Left ventricle myocardium superior (tissue), 1 donor: Measurements from ENCODE around the gene UCHL1. TPM values are rescaled to one million over a fixed set of nuclear protein-coding genes. Genes with fewer than 3 reads are reported as not detected.

Experiments used
- ATAC-seq: fragments of 200-7000 bp; cut with Tn5 transposase; one replicate; pipeline ENCODE4 v1.9.1; 2020; ENCODE audit warnings: mild to moderate bottlenecking, moderate library complexity
- DNase-seq: peaks from one replicate; pipeline ENCODE4 v3.0.0-alpha.2; 2020
- intact Hi-C: fragments of 100-400 bp; cut with micrococcal nuclease; formaldehyde crosslinking; loops from one replicate; pipeline ENCODE4 v1.11.0; 2022
- long read RNA-seq: library from polyadenylated mRNA; unstranded; transcript quantifications from one replicate; pipeline ENCODE4 v2.0.0, GENCODE V29; 2021
- total RNA-seq: library from RNA; stranded (reverse); fragmentation: NEBNext Ultra II Directional; extraction: Animal tissue kit (Norgen Biotek cat#: 25700); gene quantifications from one replicate; pipeline ENCODE4 v1.2.1, GENCODE V29; 2021
- donor health status: DM: no; HTN: yes; CAD: no; lungs with severe emphysema.

Gene UCHL1
- total RNA-seq = 4.8 TPM
- long read RNA-seq, transcript UCHL1-209 (8 exons, 1,119 nt) = major isoform, 5 of 7 reads
- long read RNA-seq, partial matches to known transcripts = 2 of 7 reads
- long read RNA-seq, other reads (novel, unspliced or antisense) = 0 of 7 reads

GRCh38 chr4:41256740-41257256, at the start of gene UCHL1:
Gene UCHL1, plus strand, starts transcription at chr4:41256928. Its CDS starts 49 bp downstream, at chr4:41256977.
- intact Hi-C loops = loop anchor here (5.0 kb wide), 1 partner anchor 631 kb away; no protein-coding TSS in a partner anchor
- DNase-seq = peak; percentile 46
- peak; percentile 62 for ATAC-seq

GRCh38 chr4:41207291-41207831, 49.4 kb upstream of the UCHL1 start:
- ATAC-seq (peak; percentile 72), DNase-seq (peak; percentile 49)
- intact Hi-C loops = no loop called here

- DNase-seq (no peak), ATAC-seq (no peak)
- intact Hi-C loops = no loop called here
These were observed 47.5 kb upstream of the UCHL1 start for GRCh38 chr4:41209187-41209586.

DNA sequence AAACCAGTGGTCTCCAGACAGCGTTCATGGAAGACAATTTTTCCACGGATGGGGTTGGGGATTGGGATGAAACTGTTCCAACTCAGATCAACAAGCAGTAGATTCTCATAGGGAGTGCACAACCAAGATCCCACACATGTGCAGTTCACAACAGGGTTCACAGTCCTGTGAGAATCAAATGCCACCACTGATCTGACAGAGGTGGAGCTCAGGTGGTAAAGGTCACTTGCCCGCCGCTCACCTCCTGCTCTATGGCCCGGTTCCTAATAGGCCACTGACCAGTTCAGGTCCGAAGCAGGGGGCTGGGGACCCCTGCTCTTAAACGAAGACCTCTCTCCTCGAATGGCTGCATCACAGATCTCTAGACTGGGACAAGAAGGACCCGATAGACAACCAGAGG, 46.8 kb upstream of the UCHL1 start:
- no peak for DNase-seq
- no peak for ATAC-seq
- intact Hi-C loops = no loop called here

GRCh38 chr4:41211951-41212615, 44.6 kb upstream of the UCHL1 start:
- DNase-seq (no peak), ATAC-seq (no peak)
- intact Hi-C loops = loop anchor here (2.0 kb wide), 1 partner anchor 233 kb away; no protein-coding TSS in a partner anchor

DNA sequence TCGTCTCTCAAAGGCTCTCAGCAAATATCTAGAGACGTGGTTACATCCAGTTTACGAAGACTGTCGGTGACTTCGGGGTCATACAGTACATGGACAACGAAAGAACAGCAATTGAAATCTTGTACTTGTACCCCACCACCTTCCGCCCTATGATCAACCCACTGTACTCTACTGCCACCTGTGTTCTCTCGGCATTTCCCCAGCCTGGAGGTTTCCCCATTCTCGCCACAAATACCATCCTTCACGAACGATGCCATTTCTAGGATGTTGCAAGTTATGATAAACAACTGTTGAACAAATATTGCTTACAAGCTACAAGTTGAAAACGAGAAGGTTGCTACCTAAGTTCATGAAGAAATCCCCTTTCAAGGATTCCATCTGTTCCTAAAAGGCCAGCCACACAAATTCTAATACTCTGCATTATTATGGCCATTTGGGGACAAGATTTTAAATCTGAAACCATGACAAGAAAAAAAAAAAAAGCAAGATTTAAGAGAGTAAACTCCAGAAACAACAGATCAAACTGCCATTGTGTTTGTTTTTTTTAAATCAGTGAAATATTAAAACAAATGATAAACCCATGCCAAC, 44.0 kb upstream of the UCHL1 start:
- intact Hi-C loops = loop anchor here (2.0 kb wide), 1 partner anchor 234 kb away; no protein-coding TSS in a partner anchor
- ATAC-seq = peak; percentile 10
- no peak for DNase-seq

DNA sequence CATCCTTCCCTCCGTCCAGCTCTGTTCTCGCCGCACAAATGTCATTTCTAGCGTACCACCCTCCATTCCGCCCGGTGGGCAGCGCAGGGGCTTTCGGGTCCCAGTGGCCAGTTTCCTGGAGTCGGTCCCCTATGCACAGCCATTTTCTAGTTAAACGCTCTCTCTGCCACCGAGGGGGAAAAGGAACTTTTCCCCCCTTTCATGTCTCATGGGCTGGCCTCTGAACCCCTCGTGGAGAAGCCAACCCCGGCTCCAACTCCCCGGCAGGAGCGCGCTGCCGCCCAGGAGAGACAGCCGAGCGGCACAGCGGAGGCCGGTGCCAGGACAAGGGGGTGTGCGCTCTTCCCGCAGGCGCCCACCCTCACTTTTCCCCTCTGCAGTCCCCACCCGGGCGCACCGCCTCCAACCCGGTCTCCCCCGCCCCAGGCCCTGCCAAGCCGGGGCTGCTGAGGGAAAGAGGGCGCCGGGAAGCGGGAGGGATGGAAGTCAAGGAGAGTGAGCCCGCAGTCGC, 43.0 kb upstream of the UCHL1 start:
- intact Hi-C loops = loop anchor here (2.0 kb wide), 1 partner anchor 235 kb away; no protein-coding TSS in a partner anchor
- peak; percentile 34 for ATAC-seq
- peak; percentile 54 for DNase-seq

GRCh38 chr4:41214136-41214824, 42.4 kb upstream of the UCHL1 start, which contains the start of gene APBB2:
Gene APBB2, minus strand, starts transcription at chr4:41214542. Its CDS starts 181,288 bp downstream, at chr4:41033254.
- ATAC-seq (peak; percentile 95), DNase-seq (peak; percentile 96)
- intact Hi-C loops = no loop called here

DNA sequence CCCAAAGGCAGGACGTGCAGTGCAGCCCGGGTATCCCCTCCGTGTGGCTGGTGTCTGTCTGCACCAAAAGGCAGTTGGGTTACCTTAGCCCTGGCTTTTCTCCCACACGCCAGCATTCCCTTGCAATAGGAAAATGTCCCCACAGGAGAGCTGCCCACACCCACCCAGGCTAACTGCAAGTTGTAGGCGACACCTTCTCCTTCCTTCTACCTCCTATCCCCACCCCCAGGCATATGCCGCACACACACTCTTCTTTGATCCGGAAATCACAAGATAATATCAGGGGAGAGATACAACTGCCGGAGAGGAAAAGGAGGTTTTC, 41.9 kb upstream of the UCHL1 start:
- no peak for DNase-seq
- intact Hi-C loops = loop anchor here (5.0 kb wide), 1 partner anchor 287 kb away; no protein-coding TSS in a partner anchor
- ATAC-seq = no peak

GRCh38 chr4:41215155-41215554, 41.6 kb upstream of the UCHL1 start:
- no peak for DNase-seq
- intact Hi-C loops = loop anchor here (5.0 kb wide), 1 partner anchor 288 kb away; no protein-coding TSS in a partner anchor
- no peak for ATAC-seq

- intact Hi-C loops = loop anchor here (5.0 kb wide), 1 partner anchor 289 kb away; no protein-coding TSS in a partner anchor
- no peak for DNase-seq
- no peak for ATAC-seq
These were observed 40.8 kb upstream of the UCHL1 start for GRCh38 chr4:41215969-41216293.

GRCh38 chr4:41216294-41217019, 40.3 kb upstream of the UCHL1 start:
- DNase-seq (peak; percentile 77), ATAC-seq (peak; percentile 49)
- intact Hi-C loops = loop anchor here (5.0 kb wide), 1 partner anchor 289 kb away; no protein-coding TSS in a partner anchor

DNA sequence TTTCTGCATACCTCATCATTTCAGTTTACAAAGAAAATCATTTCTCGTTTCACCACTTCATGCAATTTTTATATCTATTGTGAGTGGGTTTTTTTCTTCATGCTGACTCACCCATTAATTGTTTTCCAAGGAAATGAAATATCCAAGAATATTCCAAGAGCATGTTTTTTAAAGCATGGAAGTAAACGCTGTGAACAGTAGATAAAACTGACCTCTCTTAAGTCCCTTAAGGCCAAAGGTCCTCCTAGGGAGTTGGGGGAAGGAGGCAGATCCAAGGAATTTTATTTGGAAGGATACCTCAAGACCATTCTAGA, 39.8 kb upstream of the UCHL1 start:
- ATAC-seq = no peak
- no peak for DNase-seq
- intact Hi-C loops = loop anchor here (5.0 kb wide), 1 partner anchor 290 kb away; no protein-coding TSS in a partner anchor

DNA sequence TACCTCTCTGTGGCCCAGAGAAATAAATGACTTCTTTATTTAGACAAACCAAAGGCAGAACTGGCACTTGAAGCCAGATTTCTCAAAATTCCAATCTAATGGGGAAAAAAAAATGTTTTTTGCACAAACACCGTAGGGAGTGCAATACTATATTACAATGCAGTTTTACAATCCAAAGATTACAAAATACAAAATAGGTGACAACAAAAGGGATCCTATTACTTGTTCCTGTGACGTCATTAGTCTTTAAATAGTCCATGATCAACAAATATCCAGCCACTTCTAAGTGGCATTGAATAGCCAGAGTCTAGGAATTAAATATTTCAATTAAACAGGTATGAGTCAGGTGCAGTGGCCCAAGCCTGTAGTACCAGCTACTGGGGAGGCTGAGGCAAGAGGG, 39.4 kb upstream of the UCHL1 start:
- intact Hi-C loops = loop anchor here (5.0 kb wide), 1 partner anchor 290 kb away; no protein-coding TSS in a partner anchor
- no peak for DNase-seq
- no peak for ATAC-seq

- ATAC-seq (no peak), DNase-seq (no peak)
- intact Hi-C loops = loop anchor here (5.0 kb wide), 1 partner anchor 291 kb away; no protein-coding TSS in a partner anchor
These were observed 38.0 kb upstream of the UCHL1 start for GRCh38 chr4:41218703-41219102.

GRCh38 chr4:41219421-41219950, 37.2 kb upstream of the UCHL1 start:
- DNase-seq (no peak), ATAC-seq (no peak)
- intact Hi-C loops = loop anchor here (5.0 kb wide), 1 partner anchor 292 kb away; no protein-coding TSS in a partner anchor

DNA sequence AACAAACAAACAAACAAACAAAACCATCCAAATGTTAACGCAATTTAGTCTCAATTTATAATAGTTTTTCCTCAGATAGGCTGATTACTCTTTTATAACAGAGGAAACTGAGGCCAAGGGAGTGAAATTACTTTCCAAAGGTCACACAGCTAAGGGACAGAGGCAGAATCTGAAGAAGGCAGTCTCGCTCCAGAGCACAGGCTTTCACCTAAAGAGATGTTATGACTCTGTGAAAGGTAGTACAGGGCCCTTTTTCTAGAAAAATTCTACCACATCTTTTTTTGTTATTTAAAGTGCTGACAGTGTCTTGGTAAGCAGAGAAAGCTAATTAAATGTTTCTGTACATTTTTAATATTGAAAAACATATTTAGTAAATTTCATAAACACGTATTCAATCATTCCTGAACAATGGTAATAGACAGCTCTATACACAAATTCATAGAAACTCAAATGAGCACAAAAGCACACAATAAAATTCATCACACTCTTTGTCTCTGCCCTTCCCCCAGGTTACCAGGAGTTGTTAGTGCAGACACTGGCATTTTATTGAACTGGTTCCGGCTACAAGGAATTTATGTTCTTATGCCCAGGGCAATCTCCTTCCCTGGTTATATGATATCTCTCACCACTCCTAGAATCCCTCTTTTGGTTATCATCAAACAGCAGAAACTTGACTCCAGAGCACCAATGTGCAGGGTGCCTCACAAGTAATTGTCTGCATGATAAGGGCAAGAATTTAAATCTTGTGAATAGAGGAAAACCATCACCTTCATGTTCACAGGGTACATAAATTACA, 34.7 kb upstream of the UCHL1 start:
- ATAC-seq (no peak), DNase-seq (no peak)
- intact Hi-C loops = no loop called here
